Pancreas (tissue), 10 donors: Measurements from ENCODE around the gene RBMS3. TPM values are rescaled to one million over a fixed set of nuclear protein-coding genes. Genes with fewer than 3 reads are reported as not detected.
"Not testable (repeated sequence)": the region's sequence is repeated elsewhere in the genome, so short reads cannot be mapped to it uniquely, and the experiment has no call there.

Experiments
- ATAC-seq, 4 donors: fragments of 200-7000 bp; cut with Tn5 transposase; one replicate each; pipeline versions ENCODE4 v1.8.0 to v1.9.1; 2020; ENCODE audit warnings: mild to moderate bottlenecking in 4 of 4, moderate library complexity in 4 of 4
- DNase-seq, 6 donors: peaks; one replicate each; pipeline ENCODE4 v3.0.0-alpha.2; 2020
- FAIRE-seq: peaks from 2 replicates; lab custom pipeline; 2012; peaks lifted over from hg19 to GRCh38; lab: Jason Lieb, UNC
- H3K27ac ChIP-seq, 4 donors: fragments of 200-600 bp; sonication (generic); 1 replicate in 3 of 4; 2 replicates in 1 of 4; pipeline versions ENCODE4 v1.5.0 to v1.8.0; 2020
- H3K27me3 ChIP-seq, 4 donors: fragments of 200-600 bp; one replicate each; pipeline ENCODE4 v1.8.0; 2021
- H3K36me3 ChIP-seq, 3 donors: fragments of 200-600 bp; sonication (generic) in 1 of 3; one replicate each; pipeline versions ENCODE4 v1.5.0 to v1.8.0; 2020 to 2021
- H3K4me1 ChIP-seq, 3 donors: fragments of 200-600 bp; one replicate each; pipeline ENCODE4 v1.8.0; 2021
- H3K4me3 ChIP-seq, 4 donors: fragments of 200-600 bp; sonication (generic) in 2 of 4; one replicate each; pipeline versions ENCODE4 v1.5.0 to v1.8.0; 2020 to 2021
- H3K9me3 ChIP-seq, 4 donors: fragments of 200-600 bp; one replicate each; pipeline ENCODE4 v1.8.0; 2021
- WGBS, 2 donors: extraction: QIAGEN DNeasy Blood & Tissue Kit; methylation state at CpG; one replicate each; pipeline ENCODE4 v1.1.7; 2013; 5-methylcytosine and 5-hydroxymethylcytosine counted together
- intact Hi-C, 3 donors: fragments of 100-400 bp; cut with DNase I; formaldehyde crosslinking; loops; one replicate each; pipeline versions ENCODE4 v1.11.1 to v1.14.2; 2022
- polyA plus RNA-seq, 2 donors: library from polyadenylated mRNA; stranded (reverse); fragments of 200-250 nt; gene quantifications; one replicate each; pipeline ENCODE4 v1.2.3, GENCODE V29; 2013
- total RNA-seq, 6 donors: library from RNA; stranded (reverse); fragmentation: NEBNext Ultra II Directional in 4 of 6; extraction: Animal tissue kit (Norgen Biotek cat#: 25700) in 4 of 6; gene quantifications; one replicate each; pipeline versions ENCODE4 v1.2.1 to v1.2.4, GENCODE V29; 2021 to 2023
- TF ChIP-seq, protein P1 (sequence below), 4 donors: fragments of 200-600 bp; sonication (generic) in 3 of 4; IDR thresholded peaks; one replicate each; pipeline versions ENCODE4 v1.5.0 to v1.8.0; 2021; ENCODE audit warnings: antibody characterized with exemption in 4 of 4
- donor health status: healthy with polysubstance abuse.
- donor health status: DM: no; HTN: no; CAD: no; lungs with moderate emphysema.
- donor health status: DM: no; HTN: no; CAD: no.
- donor health status: control.
- donor health status: control.
- donor health status: Bipolar disorder and iron deficiency.
- donor health status: DM: yes; HTN: yes; CAD: no.
- donor health status: DM: no; HTN: no; CAD: no.
- donor health status: DM: no; HTN: no; CAD: no.
- donor health status: DM: yes; HTN: yes; CAD: no.

RBMS3 gene
- total RNA-seq = 1 to 10 TPM; 4.0 to 10.0 (median 7.3) TPM
- 1 to 10 TPM; 4.0 to 7.5 TPM for polyA plus RNA-seq

DNA sequence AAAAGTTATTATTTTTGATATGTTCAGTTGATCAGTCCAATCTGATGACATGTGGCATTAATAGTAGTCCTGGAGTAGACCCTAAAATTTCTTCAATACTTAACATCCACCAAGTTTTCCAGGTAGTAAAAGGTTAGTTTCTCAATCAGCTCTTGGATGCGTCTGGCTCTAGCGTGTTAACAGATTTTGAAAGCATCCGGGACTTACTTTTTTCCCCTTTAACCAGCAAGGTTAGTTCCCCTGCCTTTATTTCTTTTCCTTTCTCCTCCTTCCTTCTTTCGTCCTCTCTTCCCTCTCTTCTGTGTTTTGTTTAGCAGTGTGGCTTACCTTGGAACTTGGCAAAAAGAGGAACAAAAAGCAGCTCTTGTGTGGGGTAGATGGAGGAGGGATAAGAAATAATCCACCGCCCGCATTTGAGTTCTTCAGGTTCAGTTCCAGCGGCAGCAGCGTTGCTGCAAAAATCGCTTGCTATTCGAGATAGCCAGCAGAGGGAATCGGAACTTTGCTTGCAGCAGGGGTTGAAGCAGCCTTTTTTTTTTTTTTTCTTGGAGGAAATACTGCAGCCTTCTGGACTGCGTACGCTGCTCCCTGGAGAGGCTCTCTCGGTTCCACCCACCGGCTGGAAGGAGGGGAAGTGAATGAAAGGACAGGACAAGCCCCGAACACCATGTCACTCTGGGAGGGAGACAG, at the start of gene RBMS3:
RBMS3 (plus strand) TSS at position 668 of the 690 bp plus-strand sequence.
- Histone ChIP-seq H3K27me3 (peaks cover 0 to 8% (median 0%) of the 10 kb centered on the region in 4 donors), H3K27ac (peak within 1 kb of the TSS in 3 of 4 donors; percentile 19 to 67 (median 52)), H3K9me3 (no peaks in the 10 kb centered on the region), H3K36me3 (no peaks in the 10 kb centered on the region), H3K4me1 (no peaks in the 10 kb centered on the region), H3K4me3 (peak within 1 kb of the TSS; percentile 6 to 41 (median 24))
- DNase-seq = peak in 5 of 6 donors; percentile 31 to 69 (median 53)
- FAIRE-seq = peak; percentile 59
- intact Hi-C loops = no loop called here
- TF ChIP-seq, protein P1, sequence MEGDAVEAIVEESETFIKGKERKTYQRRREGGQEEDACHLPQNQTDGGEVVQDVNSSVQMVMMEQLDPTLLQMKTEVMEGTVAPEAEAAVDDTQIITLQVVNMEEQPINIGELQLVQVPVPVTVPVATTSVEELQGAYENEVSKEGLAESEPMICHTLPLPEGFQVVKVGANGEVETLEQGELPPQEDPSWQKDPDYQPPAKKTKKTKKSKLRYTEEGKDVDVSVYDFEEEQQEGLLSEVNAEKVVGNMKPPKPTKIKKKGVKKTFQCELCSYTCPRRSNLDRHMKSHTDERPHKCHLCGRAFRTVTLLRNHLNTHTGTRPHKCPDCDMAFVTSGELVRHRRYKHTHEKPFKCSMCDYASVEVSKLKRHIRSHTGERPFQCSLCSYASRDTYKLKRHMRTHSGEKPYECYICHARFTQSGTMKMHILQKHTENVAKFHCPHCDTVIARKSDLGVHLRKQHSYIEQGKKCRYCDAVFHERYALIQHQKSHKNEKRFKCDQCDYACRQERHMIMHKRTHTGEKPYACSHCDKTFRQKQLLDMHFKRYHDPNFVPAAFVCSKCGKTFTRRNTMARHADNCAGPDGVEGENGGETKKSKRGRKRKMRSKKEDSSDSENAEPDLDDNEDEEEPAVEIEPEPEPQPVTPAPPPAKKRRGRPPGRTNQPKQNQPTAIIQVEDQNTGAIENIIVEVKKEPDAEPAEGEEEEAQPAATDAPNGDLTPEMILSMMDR (IDR thresholded peaks at IDR 0.05) = peak in 1 of 4 donors; percentile 16
- ATAC-seq = peak; percentile 69 to 90 (median 86)
- WGBS, 2 donors = 1 to 2% methylated on average over 15 to 16 of the region's 16 CpGs

DNA sequence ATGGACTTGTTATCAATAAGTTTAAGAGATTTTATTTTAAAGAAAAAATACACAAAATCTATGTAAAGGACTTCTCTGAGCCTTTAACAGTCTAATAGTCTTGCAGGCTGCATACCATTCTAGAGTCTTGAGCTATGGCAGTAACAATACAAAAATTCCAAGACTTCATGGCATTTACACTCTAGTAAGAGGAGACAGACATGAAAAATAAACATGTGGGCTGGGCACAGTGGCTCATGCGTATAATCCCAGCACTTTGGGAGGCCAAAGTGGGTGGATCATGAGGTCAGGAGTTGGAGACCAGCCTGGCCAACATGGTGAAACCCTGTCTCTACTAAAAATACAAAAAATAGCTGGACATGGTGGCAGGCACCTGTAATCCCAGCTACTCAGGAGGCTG, 47.7 kb upstream of the RBMS3 start:
- H3K27ac ChIP-seq, H3K4me1 ChIP-seq, H3K9me3 ChIP-seq, DNase-seq, H3K4me3 ChIP-seq, FAIRE-seq, ATAC-seq, H3K36me3 ChIP-seq, H3K27me3 ChIP-seq, intact Hi-C loops: not testable (repeated sequence)
- 0% methylated on average over 1 of the region's 1 CpG for WGBS, 2 donors

DNA sequence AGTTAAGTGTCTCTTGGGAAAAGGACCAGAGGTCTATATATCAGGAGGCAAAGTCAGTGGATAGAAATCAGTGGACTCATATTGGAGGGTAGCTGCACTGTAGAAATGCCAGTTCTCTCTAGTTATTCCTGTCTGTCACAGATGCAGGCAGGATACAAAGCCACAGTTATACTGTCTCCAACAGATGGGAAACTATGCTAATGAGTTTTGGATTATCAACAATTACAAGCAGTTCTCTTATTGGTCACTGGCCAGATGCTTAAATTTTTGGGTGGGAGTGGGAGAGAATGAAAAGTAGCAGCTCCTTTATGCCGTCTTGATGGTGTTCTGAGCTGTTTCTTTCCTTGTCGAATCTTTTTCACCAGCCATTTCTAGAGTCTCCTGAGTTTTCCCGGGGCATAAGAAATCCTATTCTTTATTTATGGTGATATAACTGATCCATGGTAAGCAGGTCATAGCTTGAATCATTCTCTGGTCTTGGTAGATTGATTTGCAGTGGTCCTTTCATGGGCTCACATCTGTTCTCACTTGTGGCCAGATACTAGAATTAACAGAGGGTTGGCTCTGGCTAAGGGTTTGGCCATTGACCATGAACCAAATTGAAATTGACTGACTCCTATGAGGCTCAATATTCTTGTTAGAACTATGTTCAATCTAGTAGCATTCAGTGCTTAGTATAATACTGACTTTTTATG, 44.6 kb upstream of the RBMS3 start:
- 61 to 75% methylated on average over 3 of the region's 3 CpGs for WGBS, 2 donors
- no peak for ATAC-seq
- Histone ChIP-seq H3K27me3 (no peaks in the 10 kb centered on the region), H3K9me3 (no peaks in the 10 kb centered on the region), H3K36me3 (no peaks in the 10 kb centered on the region), H3K4me1 (no peaks in the 10 kb centered on the region), H3K27ac (no peak overlapping the region), H3K4me3 (no peak overlapping the region)
- intact Hi-C loops = no loop called here
- no peak for FAIRE-seq
- TF ChIP-seq, protein P1 (IDR thresholded peaks at IDR 0.05) = no peak
- DNase-seq = no peak

DNA sequence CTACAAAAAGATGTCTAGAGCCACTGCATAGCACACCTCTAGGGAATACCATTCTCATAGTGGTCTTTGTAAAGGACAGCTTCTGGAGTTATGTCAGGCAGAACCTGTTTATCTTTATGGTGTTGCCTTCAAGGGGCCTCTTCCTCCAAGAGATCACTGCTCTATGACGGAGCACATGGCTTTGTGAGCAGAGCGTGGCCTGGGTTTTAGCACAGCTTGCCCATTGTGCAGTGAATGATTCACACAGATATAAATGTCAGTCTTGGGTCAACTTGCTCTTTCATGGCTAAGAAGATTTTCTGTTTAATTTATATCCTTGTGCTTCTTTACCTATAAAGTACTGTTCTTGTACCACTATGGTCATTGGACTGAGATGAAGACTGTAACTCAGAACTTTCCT, 41.5 kb upstream of the RBMS3 start:
- intact Hi-C loops = no loop called here
- no peak for FAIRE-seq
- no peaks in the 10 kb centered on the region for H3K9me3 ChIP-seq

DNA sequence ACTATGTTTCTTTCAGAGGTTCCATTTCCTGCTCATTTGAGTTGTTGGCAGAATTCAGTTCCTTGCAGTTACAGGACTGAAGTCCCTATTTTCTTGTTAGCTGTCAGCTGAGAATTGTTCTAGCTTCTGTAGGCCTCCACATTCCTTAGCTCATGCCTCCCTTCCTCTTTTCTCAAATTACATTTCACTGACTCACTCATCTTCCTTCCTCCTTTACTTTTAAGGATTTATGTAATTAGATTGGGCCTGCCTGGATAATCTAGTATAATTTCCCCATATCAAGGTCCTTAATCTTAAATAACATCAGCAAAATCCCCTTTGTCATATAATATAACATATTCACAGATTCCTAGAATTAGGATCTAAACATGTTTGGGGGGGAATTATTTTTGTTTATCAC, 40.6 kb upstream of the RBMS3 start:
- no peak overlapping the region for H3K4me3 ChIP-seq
- ATAC-seq (peak in 2 of 4 donors; percentile 14 to 15), FAIRE-seq (no peak), DNase-seq (no peak)
- H3K9me3 ChIP-seq = no peaks in the 10 kb centered on the region
- H3K36me3 ChIP-seq = no peaks in the 10 kb centered on the region
- H3K27me3 ChIP-seq = no peaks in the 10 kb centered on the region
- intact Hi-C loops = no loop called here
- TF ChIP-seq, protein P1 (IDR thresholded peaks at IDR 0.05) = no peak
- H3K4me1 ChIP-seq = no peaks in the 10 kb centered on the region
- H3K27ac ChIP-seq = no peak overlapping the region

More for the DNA sequence above, 41.5 kb upstream of the RBMS3 start:
- 91% methylated on average over 2 of the region's 2 CpGs for WGBS, 2 donors
- Histone ChIP-seq H3K4me3 (no peak overlapping the region), H3K36me3 (no peaks in the 10 kb centered on the region), H3K27ac (no peak overlapping the region), H3K4me1 (no peaks in the 10 kb centered on the region), H3K27me3 (no peaks in the 10 kb centered on the region)
- no peak for DNase-seq
- ATAC-seq = no peak
- TF ChIP-seq, protein P1 (IDR thresholded peaks at IDR 0.05) = no peak
